Endothelial cell of umbilical vein (primary cell): Measurements from ENCODE around the gene TXNRD3. TPM values are rescaled to one million over a fixed set of nuclear protein-coding genes. Genes with fewer than 3 reads are reported as not detected.

ENCODE experiments used
- BruUV-seq: library from RNA; stranded (reverse); fragments of 400-500 nt; replicated peaks from 2 replicates; lab custom pipeline; 2021; lab: Mats Ljungman, UMichigan
- CTCF ChIA-PET: fragments of 300-600, 350-600 bp; sonication (Branson Sonifier 250); formaldehyde crosslinking; loops from one replicate; lab custom pipeline; 2021; ENCODE audit warnings: antibody characterized with exemption, inconsistent platforms; lab: Charles Lee
- POLR2A ChIA-PET: fragments of 300-600, 350-600 bp; sonication (Branson Sonifier 250); formaldehyde crosslinking; loops from one replicate; lab custom pipeline; 2021; ENCODE audit warnings: antibody characterized with exemption, inconsistent platforms; lab: Charles Lee
- DNase-seq: peaks from one replicate; pipeline ENCODE4 v3.0.0-alpha.2; 2011; ENCODE audit warnings: low read depth, low spot score
- FAIRE-seq: peaks from 2 replicates; lab custom pipeline; 2011; peaks lifted over from hg19 to GRCh38; lab: Jason Lieb, UNC
- H2AFZ ChIP-seq: 2 replicates; pipeline ENCODE4 v1.6.0; 2012; ENCODE audit warnings: low read depth, low read length, control low read depth, inconsistent platforms
- H3K27ac ChIP-seq: 2 replicates; pipeline ENCODE4 v1.5.1; 2011; ENCODE audit warnings: low read depth, mild to moderate bottlenecking, control low read depth, low read length, moderate library complexity; ENCODE audit not compliant: insufficient read depth
- H3K27me3 ChIP-seq, 2 experiments: 2 replicates each; pipeline versions ENCODE4 v1.6.0 to v1.6.1; 2011; ENCODE audit warnings: low read length in 2 of 2, mixed read lengths in 1 of 2; ENCODE audit not compliant: control insufficient read depth in 2 of 2, insufficient read depth in 2 of 2
- H3K36me3 ChIP-seq, 2 experiments: 2 replicates in 1 of 2; 3 replicates in 1 of 2; pipeline ENCODE4 v1.5.1; 2011; ENCODE audit warnings: low read length in 2 of 2, mild to moderate bottlenecking in 1 of 2, moderate library complexity in 1 of 2; ENCODE audit not compliant: control insufficient read depth in 2 of 2, insufficient read depth in 2 of 2; ENCODE audit errors: extremely low read depth in 1 of 2
- H3K4me1 ChIP-seq: 3 replicates; pipeline ENCODE4 v1.5.1; 2011; ENCODE audit warnings: mild to moderate bottlenecking, low read length; ENCODE audit not compliant: control insufficient read depth, insufficient read depth; ENCODE audit errors: extremely low read depth
- H3K4me2 ChIP-seq: 2 replicates; pipeline ENCODE4 v1.6.1; 2011; ENCODE audit warnings: low read length, control low read depth, mixed read lengths; ENCODE audit not compliant: insufficient read depth
- H3K4me3 ChIP-seq, 3 experiments: fragments of 200-600 bp in 1 of 3; sonication (generic), shearing (Covaris generic) in 1 of 3; replicated peaks in 1 of 3; 2 replicates each; pipeline ENCODE4 v1.5.1; 2011 to 2016; ENCODE audit warnings: control low read depth in 3 of 3, low read length in 3 of 3, mild to moderate bottlenecking in 2 of 3, inconsistent platforms in 1 of 3, low read depth in 1 of 3, moderate library complexity in 1 of 3; ENCODE audit not compliant: insufficient read depth in 1 of 3
- H3K79me2 ChIP-seq: 2 replicates; pipeline ENCODE4 v1.6.0; 2012; ENCODE audit warnings: low read length, inconsistent platforms; ENCODE audit not compliant: control insufficient read depth, insufficient read depth
- H3K9ac ChIP-seq: replicated peaks from 2 replicates; pipeline ENCODE3; 2011; ENCODE audit warnings: low read length, control low read depth; ENCODE audit not compliant: insufficient read depth; ENCODE audit errors: extremely low read depth
- H3K9me1 ChIP-seq: replicated peaks from 3 replicates; pipeline ENCODE4 v1.6.0; 2011; ENCODE audit warnings: mild to moderate bottlenecking, low read length; ENCODE audit not compliant: control insufficient read depth, insufficient read depth; ENCODE audit errors: extremely low read depth
- H3K9me3 ChIP-seq: replicated peaks from 2 replicates; pipeline ENCODE4 v1.5.1; 2012; ENCODE audit warnings: low read length, inconsistent platforms; ENCODE audit not compliant: control insufficient read depth, insufficient read depth
- H4K20me1 ChIP-seq: replicated peaks from 2 replicates; pipeline ENCODE3; 2011; ENCODE audit warnings: mild to moderate bottlenecking, low read length; ENCODE audit not compliant: control insufficient read depth, insufficient read depth; ENCODE audit errors: extremely low read depth
- CTCF ChIP-seq, 2 donors: IDR thresholded peaks; 1 replicate in 1 of 2; 2 replicates in 1 of 2; pipeline ENCODE4 v1.5.1; 2011; ENCODE audit warnings: low read length in 2 of 2, mild to moderate bottlenecking in 2 of 2, moderate library complexity in 2 of 2, control low read depth in 1 of 2, inconsistent platforms in 1 of 2, low read depth in 1 of 2; ENCODE audit not compliant: insufficient read depth in 1 of 2; ENCODE audit errors: extremely low read depth in 1 of 2
- EZH2 ChIP-seq: IDR thresholded peaks from 2 replicates; pipeline ENCODE4 v1.6.1; 2012; ENCODE audit warnings: borderline replicate concordance, low read depth, mild to moderate bottlenecking, moderate library complexity, low read length, inconsistent platforms; ENCODE audit not compliant: severe bottlenecking
- FOS ChIP-seq: IDR thresholded peaks from 2 replicates; pipeline ENCODE4 v1.6.1; 2011; ENCODE audit warnings: mild to moderate bottlenecking, low read length, moderate library complexity, borderline replicate concordance; ENCODE audit not compliant: insufficient read depth
- GATA2 ChIP-seq: IDR thresholded peaks from 2 replicates; pipeline ENCODE4 v1.7.0; 2011; ENCODE audit warnings: low read depth, mild to moderate bottlenecking, moderate library complexity, mixed read lengths, low read length; ENCODE audit not compliant: insufficient read length, insufficient read depth
- JUN ChIP-seq: IDR thresholded peaks from 2 replicates; pipeline ENCODE4 v1.6.1; 2011; ENCODE audit warnings: borderline replicate concordance, low read depth; ENCODE audit not compliant: insufficient read length, insufficient read depth
- MAX ChIP-seq: IDR thresholded peaks from 2 replicates; pipeline ENCODE4 v1.6.1; 2011; ENCODE audit not compliant: insufficient read depth, insufficient read length
- MYC ChIP-seq: IDR thresholded peaks from one replicate; pipeline ENCODE4 v1.6.1; 2011; ENCODE audit warnings: mild to moderate bottlenecking, low read depth, low read length
- POLR2A ChIP-seq: IDR thresholded peaks from 2 replicates; pipeline ENCODE4 v1.6.1; 2012; ENCODE audit warnings: low read depth, mild to moderate bottlenecking, control low read depth, low read length
- POLR2AphosphoS5 ChIP-seq: IDR thresholded peaks from 2 replicates; pipeline ENCODE4 v1.6.1; 2012; ENCODE audit warnings: low read depth, mild to moderate bottlenecking, control low read depth, low read length, moderate library complexity; ENCODE audit not compliant: insufficient read depth
- dilution Hi-C: fragments of 300-500 bp; cut with MboI; formaldehyde crosslinking; loops from one replicate; pipeline ENCODE4 v1.15.0; 2019; ENCODE audit warnings: low sequenced_read_pairs; ENCODE audit not compliant: extremely low pct_ligation_motif_present
- intact Hi-C: fragments of 100-400 bp; cut with micrococcal nuclease; formaldehyde crosslinking; loops from one replicate; pipeline ENCODE4 v1.10.0; 2022
- polyA plus RNA-seq, 4 experiments: library from polyadenylated mRNA; depleted of rRNA in 3 of 4; stranded (reverse) in 3 of 4; unstranded in 1 of 4; fragments of >200 nt; gene quantifications; 2 replicates each; pipeline versions ENCODE4 v1.2.1 to v1.2.3, GENCODE V29; 2011 to 2012; ENCODE audit warnings: missing spikeins in 1 of 4
- total RNA-seq: library from RNA; stranded (reverse); gene quantifications from 2 replicates; pipeline ENCODE4 v1.2.3, GENCODE V29; 2021

TXNRD3 gene
- total and polyA plus RNA-seq, 2 donors (not counting 3 experiments of a cell fraction or from before 2014, with no cell fraction given), result 2.6 to 7.1 TPM

- no peak overlapping the region for H3K27ac ChIP-seq
- dilution Hi-C loops (no loop called here), intact Hi-C loops (no loop called here)
- H2AFZ ChIP-seq, result no peak overlapping the region
- POLR2A ChIA-PET, result no interaction called here
- no peak for TF ChIP-seq POLR2AphosphoS5
- TF ChIP-seq POLR2A, result no peak
- no peak for TF ChIP-seq EZH2
- TF ChIP-seq CTCF (IDR thresholded peaks at IDR 0.05; ENCODE audit: extremely low read depth in 1 of 2, insufficient read depth in 1 of 2, low read depth in 1 of 2, low read length in 2 of 2), result no peak
- no peak for TF ChIP-seq GATA2
- TF ChIP-seq MYC, result no peak
- no peak for TF ChIP-seq JUN
- TF ChIP-seq MAX, result no peak
- no peak for TF ChIP-seq FOS
- H3K9me1 ChIP-seq, result no peaks in the 10 kb centered on the region
- H3K4me2 ChIP-seq, result no peak overlapping the region
- H3K9ac ChIP-seq, result no peak overlapping the region
- BruUV-seq, result no TSS peak
- no peaks in the 10 kb centered on the region for H4K20me1 ChIP-seq
- no peak for FAIRE-seq
- no peaks in the 10 kb centered on the region for H3K36me3 ChIP-seq
- no peaks in the 10 kb centered on the region for H3K79me2 ChIP-seq
- H3K4me1 ChIP-seq, result no peaks in the 10 kb centered on the region
- CTCF ChIA-PET, result interaction anchor here (1.3 kb wide), 1 partner anchor 13 kb away, joined by 5 read pairs; no protein-coding TSS in a partner anchor
- no peak for DNase-seq
- peaks cover 0 to 6% of the 10 kb centered on the region in 2 experiments for H3K27me3 ChIP-seq
- H3K4me3 ChIP-seq, result no peak overlapping the region
- H3K9me3 ChIP-seq, result no peaks in the 10 kb centered on the region
These were observed 81.3 kb downstream of the TXNRD3 start for GRCh38 chr3:126573492-126574117.
